Activated CD4-positive, alpha-beta T cell treated with anti-CD3 and anti-CD28 coated beads for 4 hours (primary cell): ENCODE measurements around the gene NTNG1.
"Not testable (repeated sequence)": the region's sequence is repeated elsewhere in the genome, so short reads cannot be mapped to it uniquely, and the experiment has no call there.

ENCODE experiments used
- DNase-seq, 2 donors: peaks; one replicate each; pipeline ENCODE4 v3.0.0-alpha.2; 2020

Gene NTNG1

DNA sequence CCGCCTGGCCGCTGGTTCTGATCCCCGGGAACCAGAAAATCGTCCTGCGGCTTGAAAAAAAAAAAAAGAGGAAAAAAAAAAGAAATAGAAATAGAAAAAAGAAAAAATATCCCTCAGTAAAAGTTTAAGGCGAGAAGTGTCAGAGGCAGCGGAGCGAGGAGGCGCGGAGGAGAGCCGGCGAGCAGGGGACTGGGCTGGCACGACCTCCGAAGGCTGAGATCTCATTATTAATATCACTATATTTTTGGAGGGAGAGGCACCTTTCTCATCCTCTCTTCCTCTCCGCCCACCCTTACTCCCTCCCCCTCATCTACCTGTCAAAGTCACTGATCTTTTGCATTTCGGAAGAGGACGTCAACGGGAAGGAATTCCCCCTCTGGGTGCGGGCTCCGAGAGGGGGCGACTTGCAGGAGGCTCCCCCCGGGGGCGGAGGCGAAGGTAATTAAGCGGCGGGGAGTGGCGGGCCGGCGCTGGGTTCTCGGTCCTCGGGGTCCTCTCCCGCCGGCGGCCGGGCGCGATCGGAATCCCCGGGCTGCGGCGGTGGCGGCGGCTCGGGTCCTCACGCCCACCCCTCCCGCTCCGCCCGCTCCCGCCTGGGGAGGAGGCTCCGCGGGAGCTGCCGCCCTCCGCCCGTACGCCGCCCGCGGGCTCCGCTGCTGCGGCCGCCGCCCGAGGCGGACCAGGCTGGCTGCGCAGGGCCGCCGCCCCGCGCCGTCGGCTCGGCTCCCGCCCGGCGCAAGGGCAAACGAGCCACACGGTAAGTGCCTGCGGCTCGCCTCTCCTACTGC lies at the start of gene NTNG1:
Gene NTNG1, plus strand, starts transcription at position 337 of the 788 bp plus-strand sequence.
- peak; percentile 22 to 31 for DNase-seq

DNA sequence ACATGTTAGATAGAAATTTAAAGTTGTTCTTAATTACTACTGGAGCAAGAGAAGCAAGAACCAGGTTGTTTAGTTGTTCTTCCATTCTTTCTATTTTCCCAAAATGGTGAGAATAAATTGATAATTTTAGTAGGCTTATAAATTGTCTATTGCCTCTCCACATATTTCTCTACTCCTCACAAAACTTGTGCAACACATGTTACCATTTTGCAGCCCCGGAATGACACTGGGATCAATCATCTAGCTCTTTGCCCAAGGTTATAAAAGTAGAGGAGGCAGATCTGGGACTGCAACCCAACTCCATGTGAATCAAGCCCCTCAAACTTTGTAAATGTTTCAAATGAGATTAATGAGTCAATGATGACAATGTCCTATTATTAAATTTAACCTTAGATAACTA lies 49.4 kb upstream of the NTNG1 start:
- DNase-seq, result no peak

GRCh38 chr1:107093395-107093794 lies 47.4 kb upstream of the NTNG1 start:
- DNase-seq, result not testable (repeated sequence)

- no peak for DNase-seq
These were observed 45.2 kb upstream of the NTNG1 start for GRCh38 chr1:107095647-107096046.

DNA sequence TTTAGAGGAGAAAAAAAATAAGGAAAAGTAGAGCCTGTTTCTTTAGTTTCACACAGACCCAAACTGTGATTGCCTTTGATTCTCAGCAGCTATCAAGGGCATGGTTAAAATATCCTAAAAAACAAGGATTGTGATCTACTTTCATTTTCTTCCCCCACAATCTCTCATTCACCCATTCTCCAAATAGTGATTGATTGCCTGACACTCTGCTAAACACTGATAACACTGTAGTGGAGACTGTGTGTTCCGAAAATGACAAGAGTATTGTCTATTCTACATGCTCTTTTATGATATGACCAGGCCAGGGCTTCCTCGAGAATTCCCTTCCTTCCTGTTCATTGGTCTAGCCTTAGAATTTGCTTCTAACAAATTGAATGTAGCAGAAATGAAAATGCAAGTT lies 44.1 kb upstream of the NTNG1 start:
- no peak for DNase-seq

GRCh38 chr1:107098961-107099360 lies 41.9 kb upstream of the NTNG1 start:
- no peak for DNase-seq

GRCh38 chr1:107100331-107100984 lies 40.4 kb upstream of the NTNG1 start:
- no peak for DNase-seq

GRCh38 chr1:107105914-107106313 lies 34.9 kb upstream of the NTNG1 start:
- DNase-seq, result no peak

DNA sequence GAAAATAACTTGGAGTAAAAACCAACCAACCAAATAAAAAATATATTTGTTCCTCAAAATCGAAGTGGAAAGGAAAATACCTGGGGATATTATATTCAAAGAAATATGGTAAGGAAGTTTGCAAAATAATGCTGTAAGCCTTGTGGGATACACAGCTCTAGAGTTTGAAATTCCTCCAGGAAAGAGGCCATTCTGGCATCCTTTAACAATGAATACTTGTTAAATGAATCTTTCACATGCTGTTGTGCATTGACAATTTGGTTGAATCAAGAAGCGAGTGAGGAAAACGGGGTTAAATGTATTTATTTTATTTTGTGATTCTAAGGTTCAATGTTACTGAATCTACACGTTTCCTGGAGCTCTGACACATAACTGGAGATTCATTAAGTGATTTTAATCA lies 30.5 kb upstream of the NTNG1 start:
- DNase-seq, result no peak

DNA sequence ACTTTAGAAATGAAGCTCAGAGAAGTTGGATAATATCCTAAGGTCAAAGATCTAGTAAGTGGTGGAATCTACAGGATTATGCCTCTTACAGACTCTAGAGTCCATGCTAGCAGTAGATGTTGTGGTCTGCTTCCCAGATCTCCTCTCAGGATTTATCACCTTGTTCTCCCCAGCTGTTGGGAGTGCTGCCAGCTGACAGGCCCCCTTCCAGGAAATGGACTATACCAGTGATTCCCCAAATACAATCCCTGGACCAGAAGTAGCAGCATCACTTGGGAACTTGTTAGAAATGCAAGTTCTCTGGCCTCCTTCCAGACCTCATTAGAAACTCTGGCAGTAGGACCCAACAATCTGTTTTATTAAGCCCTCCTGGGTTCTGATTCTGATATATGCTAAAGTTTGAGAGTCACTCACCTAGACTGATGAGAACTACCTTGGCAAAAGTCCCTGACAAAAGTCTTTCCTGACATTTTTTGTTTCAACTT lies 24.5 kb upstream of the NTNG1 start:
- no peak for DNase-seq

- DNase-seq, result no peak
These were observed 18.6 kb upstream of the NTNG1 start for GRCh38 chr1:107122225-107122624.

- DNase-seq, result no peak
These were observed 17.1 kb upstream of the NTNG1 start for GRCh38 chr1:107123741-107124140.

DNA sequence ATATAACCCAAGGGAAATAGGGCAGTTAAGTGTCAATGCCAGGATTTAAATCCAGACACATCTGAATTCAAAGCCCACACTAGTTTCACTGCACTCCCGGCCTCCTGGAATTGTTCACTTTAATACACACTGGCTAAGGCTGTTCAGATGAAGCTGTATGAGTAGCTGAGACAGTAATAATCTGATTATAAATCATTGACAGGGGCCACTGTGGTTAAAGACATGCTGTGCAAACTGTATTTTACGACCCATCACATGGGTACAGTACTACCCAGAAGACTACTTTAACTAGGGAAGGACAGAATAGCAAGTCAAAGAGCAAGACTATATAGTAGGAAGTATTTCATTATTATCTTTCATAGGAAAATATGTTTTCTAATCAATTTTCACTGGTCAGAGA lies 16.1 kb upstream of the NTNG1 start:
- no peak for DNase-seq

- DNase-seq, result no peak
These were observed 8.6 kb upstream of the NTNG1 start for GRCh38 chr1:107132195-107132594.

- no peak for DNase-seq
These were observed 8.1 kb upstream of the NTNG1 start for GRCh38 chr1:107132780-107133179.

DNA sequence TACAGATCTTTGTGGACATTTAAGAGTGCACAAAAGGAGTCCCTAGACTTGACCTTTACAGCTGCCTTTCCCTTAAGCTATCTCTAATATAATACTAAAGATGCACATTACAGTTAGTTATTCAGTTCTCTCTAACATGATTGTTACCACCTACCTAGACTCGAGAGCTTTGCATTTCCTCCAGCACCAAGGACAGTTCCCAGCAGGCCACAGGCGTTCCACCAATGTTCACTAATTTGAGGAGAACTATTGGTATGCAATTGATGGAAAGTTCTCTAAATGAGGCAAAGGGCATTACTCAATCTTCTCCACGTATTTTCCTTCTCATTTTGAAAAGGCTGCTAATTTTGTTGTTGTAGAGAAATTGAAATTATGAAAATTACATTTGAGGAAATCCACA lies 5.4 kb upstream of the NTNG1 start:
- no peak for DNase-seq

GRCh38 chr1:107138166-107138565 lies 2.7 kb upstream of the NTNG1 start:
- no peak for DNase-seq

GRCh38 chr1:107138767-107139445 lies 1.9 kb upstream of the NTNG1 start:
- DNase-seq, result no peak

DNA sequence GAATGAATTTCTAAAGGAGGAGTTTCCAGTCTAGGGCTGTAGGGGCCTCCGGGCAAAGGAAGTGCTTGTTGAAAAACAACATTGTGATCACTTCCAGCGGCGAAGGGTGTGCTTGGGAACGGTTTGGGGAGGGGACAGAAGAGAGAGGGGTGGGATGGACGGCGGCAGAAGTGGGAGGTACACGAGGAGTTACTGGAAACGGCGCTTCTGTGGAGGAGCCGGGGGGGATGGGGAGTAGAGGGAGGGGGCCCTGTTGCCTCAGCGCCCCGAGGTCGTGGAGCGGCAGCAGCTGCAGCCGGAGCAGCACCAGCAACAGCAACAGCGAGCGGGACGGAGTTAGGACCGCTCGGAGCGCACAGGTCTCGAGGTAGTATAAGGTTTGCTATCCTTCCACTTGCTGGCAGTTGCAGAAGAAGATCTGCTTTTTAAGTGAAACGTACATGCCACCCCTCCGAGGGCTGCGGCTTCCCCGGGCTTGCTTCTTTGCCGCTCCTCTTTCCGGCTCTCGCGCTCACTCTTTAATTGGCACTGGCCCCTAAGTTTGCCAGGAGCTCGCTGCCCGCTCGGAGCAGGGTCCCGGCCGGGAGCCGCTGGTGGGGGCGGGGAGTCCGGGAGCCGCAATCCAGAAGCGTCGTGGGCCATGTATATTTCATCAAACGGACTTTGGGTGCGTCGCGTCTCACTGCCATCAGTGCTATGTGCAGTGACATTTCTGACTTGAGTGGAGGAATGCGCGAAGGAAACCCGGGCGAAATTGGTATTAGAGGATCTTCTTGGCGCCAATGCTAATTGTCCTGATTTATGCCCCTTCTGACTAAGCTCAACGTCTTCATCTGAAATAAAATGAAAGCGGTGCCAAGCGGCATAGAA lies 771 bp upstream of the NTNG1 start:
- DNase-seq, result no peak

- no peak for DNase-seq
These were observed 770 bp downstream of the NTNG1 start for GRCh38 chr1:107141491-107142126.

- no peak for DNase-seq
These were observed 1.3 kb downstream of the NTNG1 start for GRCh38 chr1:107142140-107142542.

DNA sequence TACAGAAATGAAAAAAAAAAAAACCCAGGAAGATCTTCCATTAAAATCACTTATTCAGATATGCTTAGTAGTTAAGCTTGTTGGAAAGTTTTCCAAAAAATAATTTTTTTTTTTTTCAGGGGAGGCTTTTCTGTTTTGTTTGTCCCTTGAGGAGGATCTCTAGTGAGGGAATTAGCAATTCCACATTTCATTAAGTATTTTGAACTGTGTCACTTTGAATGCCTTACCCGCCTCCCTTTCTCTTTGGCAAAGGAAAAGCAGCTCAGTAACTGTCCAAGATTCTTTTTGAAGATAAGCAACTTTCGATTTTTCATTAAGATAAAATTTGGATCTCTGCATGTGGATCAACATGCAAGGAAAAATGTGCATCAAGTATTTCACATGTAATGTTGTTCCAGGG lies 1.8 kb downstream of the NTNG1 start:
- DNase-seq, result no peak
